ENCODE data around the gene MTIF3. TPM values are rescaled to one million over a fixed set of nuclear protein-coding genes. Genes with fewer than 3 reads are reported as not detected.
A peak's percentile ranks its signal among the peaks of the same experiment; 100 is the strongest.
"Not testable (repeated sequence)": the region's sequence is repeated elsewhere in the genome, so short reads cannot be mapped to it uniquely, and the experiment has no call there.

Gene MTIF3
- total RNA-seq, 1 experiment from 2014 or later = 45.1 TPM

DNA sequence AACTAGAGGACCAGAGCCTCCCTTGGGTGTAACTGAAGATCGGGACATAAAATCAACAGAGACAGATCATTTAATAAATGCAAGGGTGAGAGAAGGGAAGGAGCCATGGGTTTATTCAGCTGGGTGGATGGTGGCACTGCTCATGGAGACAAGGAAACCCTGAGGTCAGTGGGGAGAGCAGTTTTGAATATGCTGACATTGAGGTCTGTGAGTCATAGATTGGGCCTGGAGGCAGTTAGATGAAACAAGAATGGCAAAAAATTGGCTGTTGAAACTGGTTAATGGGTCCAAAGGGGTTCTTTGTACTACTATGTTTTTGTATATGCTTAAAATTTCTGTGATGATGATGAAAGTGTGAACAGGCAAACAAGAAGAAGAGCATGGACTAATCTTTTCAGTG is 31.0 kb downstream of the MTIF3 start:
- no peak for DNase-seq (ENCODE audit: low spot score)

GRCh38 chr13:27415116-27415515 is 35.2 kb downstream of the MTIF3 start:
- no peak for DNase-seq (ENCODE audit: low spot score)

DNA sequence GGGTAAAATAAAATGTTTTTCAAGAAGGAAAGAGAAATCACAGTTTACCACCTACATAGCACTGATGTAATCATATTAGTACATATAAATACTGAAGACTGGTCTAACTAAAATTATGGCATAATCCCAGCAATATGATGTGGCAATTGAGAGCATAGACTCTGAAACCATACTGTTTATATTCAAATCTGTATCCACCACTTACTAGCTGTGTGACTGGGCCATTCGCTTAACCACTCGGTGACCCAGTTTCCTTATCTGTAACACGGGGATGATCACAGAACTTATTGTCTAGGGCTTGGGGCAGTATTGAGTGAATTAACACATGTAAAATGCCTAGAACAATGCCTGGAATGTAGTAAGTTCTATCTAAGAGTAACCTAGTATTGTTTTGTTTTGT is 39.0 kb downstream of the MTIF3 start:
- DNase-seq (ENCODE audit: low spot score) = no peak

GRCh38 chr13:27409013-27409412 is 41.4 kb downstream of the MTIF3 start:
- DNase-seq (ENCODE audit: low spot score) = no peak

DNA sequence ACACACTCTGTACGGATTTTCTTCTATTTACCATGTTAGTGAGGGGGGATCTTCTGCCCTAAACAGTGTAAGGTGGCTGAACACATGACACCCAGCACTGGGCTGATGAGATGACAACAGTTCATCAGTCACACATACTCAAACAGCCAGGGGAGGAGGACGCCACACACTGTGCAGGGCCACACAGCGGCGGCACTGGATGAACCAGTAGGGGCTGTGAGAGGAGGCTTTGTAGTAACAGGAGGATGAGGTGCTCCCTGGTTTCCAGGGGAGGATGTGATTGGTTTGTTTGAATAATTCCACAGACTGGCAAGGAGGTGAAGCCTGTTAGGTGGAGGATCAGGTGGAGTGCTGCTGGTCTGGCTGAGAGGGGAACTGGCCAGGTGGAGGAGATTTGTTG is 42.3 kb downstream of the MTIF3 start:
- no peak for DNase-seq (ENCODE audit: low spot score)

- DNase-seq (ENCODE audit: low spot score) = peak; percentile 89
Measured at GRCh38 chr13:27406178-27406939, 44.0 kb downstream of the MTIF3 start.

GRCh38 chr13:27405546-27406134 is 44.7 kb downstream of the MTIF3 start:
- no peak for DNase-seq (ENCODE audit: low spot score)

DNA sequence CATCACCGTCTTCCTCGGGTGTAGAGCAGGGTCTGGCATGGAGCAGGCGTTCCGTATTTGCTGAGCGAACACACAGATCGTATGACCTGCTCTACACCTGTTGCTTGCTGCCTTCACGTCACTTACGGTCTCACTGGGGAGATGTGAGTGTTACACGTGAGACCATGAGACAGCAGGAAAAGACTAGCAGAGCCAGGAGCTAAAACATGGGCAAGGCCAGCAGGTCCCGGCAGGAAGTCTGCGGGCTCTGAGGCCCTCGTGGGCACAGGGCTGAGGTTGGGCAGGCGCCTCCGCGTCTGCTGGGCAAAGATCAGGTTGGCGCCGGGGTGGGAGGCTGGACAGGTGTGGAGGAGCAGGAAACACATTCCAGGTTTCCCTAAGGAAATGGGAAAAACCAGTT is 45.7 kb downstream of the MTIF3 start:
- no peak for DNase-seq (ENCODE audit: low spot score)

- peak; percentile 76 for DNase-seq (ENCODE audit: low spot score)
Measured at GRCh38 chr13:27403727-27404385, 46.5 kb downstream of the MTIF3 start.

DNA sequence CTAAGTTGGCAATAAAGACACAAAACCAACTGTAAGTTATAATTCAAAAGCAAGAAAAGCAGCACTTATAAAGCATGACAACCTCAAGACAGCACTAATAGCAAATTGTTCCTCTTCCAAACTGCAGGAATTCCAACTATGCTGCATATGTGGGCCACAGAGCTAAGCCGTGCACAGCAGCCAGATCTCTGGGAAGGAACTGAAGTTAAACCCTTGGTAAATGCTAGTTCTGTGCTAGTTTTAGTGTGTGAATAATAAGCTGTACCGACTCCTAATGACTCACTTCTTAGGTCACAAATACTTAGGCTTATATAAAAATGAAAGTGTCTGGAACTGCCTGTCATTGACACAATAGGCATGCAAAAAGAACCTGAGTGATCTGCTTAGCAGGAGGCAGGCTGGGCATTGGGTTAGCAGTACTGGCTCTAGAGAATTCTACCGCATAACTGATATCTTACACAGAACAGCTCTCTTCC is 47.1 kb downstream of the MTIF3 start:
- DNase-seq (ENCODE audit: low spot score) = peak; percentile 67

GRCh38 chr13:27401210-27401609 is 49.2 kb downstream of the MTIF3 start:
- no peak for DNase-seq (ENCODE audit: low spot score)

GRCh38 chr13:27400405-27400804 is 50.0 kb downstream of the MTIF3 start:
- not testable (repeated sequence) for DNase-seq (ENCODE audit: low spot score)

DNA sequence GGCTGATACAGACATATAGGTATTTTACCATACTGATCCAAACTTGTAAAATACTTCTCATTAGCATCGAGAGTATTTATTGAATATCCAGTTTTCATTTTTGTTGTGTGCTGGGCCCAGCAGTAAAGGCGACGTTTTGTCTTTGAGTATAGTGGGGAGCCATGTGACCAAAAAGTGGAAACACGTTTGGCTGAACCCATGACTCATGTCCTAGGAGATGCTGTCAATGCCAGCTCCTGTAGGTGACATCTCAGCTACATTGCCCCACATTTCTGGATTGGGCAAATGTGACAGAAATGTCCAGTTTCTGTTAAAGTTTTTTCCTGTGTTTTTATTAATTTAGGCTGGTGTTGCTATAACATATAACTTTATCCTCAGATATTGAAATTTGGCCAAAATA is 52.0 kb downstream of the MTIF3 start:
- DNase-seq (ENCODE audit: low spot score) = no peak

- peak; percentile 75 for DNase-seq (ENCODE audit: low spot score)
Measured at GRCh38 chr13:27396252-27396846, 54.0 kb downstream of the MTIF3 start.

DNA sequence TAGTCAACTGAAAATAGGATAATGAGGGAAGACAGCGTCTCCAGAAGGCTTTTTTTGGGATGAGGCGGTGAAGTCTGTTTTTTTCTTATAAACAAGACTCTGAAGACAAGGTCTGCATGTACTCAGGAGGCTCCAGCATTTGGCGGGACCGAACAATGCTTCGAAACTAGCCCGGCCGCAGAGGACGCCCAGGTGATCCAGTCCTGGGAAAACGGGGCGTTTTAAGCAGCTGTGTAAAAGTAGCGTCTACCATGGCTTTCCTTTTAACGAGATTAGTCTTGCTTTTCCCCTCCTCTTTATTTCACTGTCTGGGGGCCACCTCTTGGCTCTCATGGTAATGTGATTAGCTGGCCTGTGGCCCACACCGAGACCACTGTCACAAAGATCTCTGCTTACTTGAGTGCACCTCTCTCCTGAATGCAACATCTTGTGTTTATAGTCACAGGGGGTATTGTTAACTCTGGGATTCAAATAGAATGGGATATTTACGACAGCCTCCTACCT is 55.3 kb downstream of the MTIF3 start:
- no peak for DNase-seq (ENCODE audit: low spot score)

DNA sequence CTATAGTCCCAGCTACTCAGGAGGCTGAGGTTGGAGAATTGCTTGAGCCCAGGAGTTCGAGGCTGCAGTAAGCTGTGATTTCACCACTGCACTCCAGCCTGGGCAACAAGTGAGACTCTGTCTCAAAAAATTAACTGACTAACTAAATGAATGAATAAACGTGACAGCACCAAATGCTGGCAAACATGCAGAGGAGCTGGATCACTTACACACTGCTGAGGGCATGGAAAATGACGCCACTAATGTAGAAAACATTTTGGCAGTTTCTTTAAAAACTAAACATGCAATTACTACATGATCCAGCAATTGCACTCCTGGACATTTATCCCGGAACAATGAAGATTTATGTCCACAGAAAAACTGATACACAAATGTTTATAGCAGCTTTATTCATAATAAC is 57.3 kb downstream of the MTIF3 start:
- DNase-seq (ENCODE audit: low spot score) = no peak

- no peak for DNase-seq (ENCODE audit: low spot score)
Measured at GRCh38 chr13:27391471-27391870, 58.9 kb downstream of the MTIF3 start.

DNA sequence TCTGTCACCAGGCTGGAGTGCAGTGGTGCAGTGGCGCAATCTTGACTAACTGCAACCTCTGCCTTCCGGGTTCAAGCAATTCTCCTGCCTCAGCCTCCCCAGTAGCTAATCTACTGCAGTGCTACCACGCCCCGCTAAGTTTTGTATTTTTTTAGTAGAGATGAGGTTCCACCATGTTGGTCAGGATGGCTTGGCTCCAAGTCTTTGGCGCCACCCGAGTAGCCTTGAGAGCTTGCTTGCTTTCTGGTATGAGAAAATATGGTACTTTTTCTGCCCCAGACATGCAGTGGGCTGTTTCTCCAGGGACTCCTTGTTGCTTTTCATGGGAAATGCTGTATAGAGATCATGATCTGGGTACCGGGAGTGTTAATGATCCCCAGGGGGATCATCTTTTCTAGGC is 60.5 kb downstream of the MTIF3 start:
- DNase-seq (ENCODE audit: low spot score) = no peak

DNA sequence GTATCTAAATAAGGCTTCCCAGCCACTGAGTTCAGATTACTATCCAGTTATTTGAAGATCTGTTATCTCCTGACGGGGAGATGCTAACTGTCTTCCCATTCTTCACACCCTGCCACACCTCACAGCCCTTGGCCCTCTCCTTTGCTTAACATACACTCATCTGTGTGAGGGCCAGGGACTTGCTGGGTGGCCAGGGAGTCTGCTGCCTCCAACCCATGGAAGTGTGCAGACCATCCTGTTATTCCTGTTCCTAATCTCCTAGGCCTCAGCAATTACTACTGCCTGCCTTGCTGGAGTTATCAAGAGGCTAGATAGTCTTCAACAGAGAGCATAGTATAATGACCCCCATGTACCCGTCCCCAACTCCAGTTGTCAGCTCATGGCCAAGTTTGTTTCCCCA is 62.1 kb downstream of the MTIF3 start:
- no peak for DNase-seq (ENCODE audit: low spot score)
